Spleen (tissue), 11 donors: Measurements from ENCODE around the gene PRKACG. TPM values are rescaled to one million over a fixed set of nuclear protein-coding genes. Genes with fewer than 3 reads are reported as not detected.

Source experiments
- DNase-seq: peaks from one replicate; pipeline ENCODE4 v3.0.0-alpha.2; 2020
- H3K27ac ChIP-seq, 8 donors: fragments of 200-600 bp; sonication (generic) in 7 of 8; 1 replicate in 4 of 8; 2 replicates in 4 of 8; pipeline versions ENCODE4 v1.5.0 to v1.8.0; 2016 to 2021; ENCODE audit warnings: inconsistent platforms in 4 of 8, mild to moderate bottlenecking in 4 of 8, moderate library complexity in 1 of 8
- H3K27me3 ChIP-seq, 7 donors: fragments of 200-600 bp; sonication (generic) in 6 of 7; replicated peaks in 1 of 7; 1 replicate in 4 of 7; 2 replicates in 3 of 7; pipeline versions ENCODE4 v1.5.0 to v1.8.0; 2016 to 2021; ENCODE audit warnings: inconsistent platforms in 3 of 7, mild to moderate bottlenecking in 1 of 7
- H3K36me3 ChIP-seq, 6 donors: fragments of 200-600 bp; sonication (generic) in 5 of 6; 1 replicate in 4 of 6; 2 replicates in 2 of 6; pipeline versions ENCODE4 v1.5.0 to v1.8.0; 2016 to 2021; ENCODE audit warnings: inconsistent platforms in 2 of 6
- H3K4me1 ChIP-seq, 6 donors: fragments of 200-600 bp; sonication (generic) in 5 of 6; 1 replicate in 3 of 6; 2 replicates in 3 of 6; pipeline versions ENCODE4 v1.5.0 to v1.8.0; 2016 to 2021; ENCODE audit warnings: inconsistent platforms in 3 of 6
- H3K4me3 ChIP-seq, 8 donors: fragments of 200-600 bp; sonication (generic) in 7 of 8; 1 replicate in 4 of 8; 2 replicates in 4 of 8; pipeline versions ENCODE4 v1.5.0 to v1.8.0; 2016 to 2021; ENCODE audit warnings: inconsistent platforms in 4 of 8, mild to moderate bottlenecking in 4 of 8, moderate library complexity in 2 of 8
- H3K9me3 ChIP-seq, 8 donors: fragments of 200-600 bp; sonication (generic) in 7 of 8; 1 replicate in 4 of 8; 2 replicates in 4 of 8; pipeline versions ENCODE4 v1.5.0 to v1.8.0; 2016 to 2021; ENCODE audit warnings: inconsistent platforms in 4 of 8
- CTCF ChIP-seq, 11 experiments: fragments of 200-600 bp in 7 of 11; fragments of 450-650 bp in 4 of 11; sonication (generic) in 4 of 11; IDR thresholded peaks in 8 of 11; conservative IDR thresholded peaks in 3 of 11; 1 replicate in 7 of 11; 2 replicates in 4 of 11; pipeline versions ENCODE4 v1.4.0 to v1.8.0; 2016 to 2021; ENCODE audit warnings: antibody characterized with exemption in 11 of 11, inconsistent platforms in 4 of 11, mild to moderate bottlenecking in 1 of 11
- POLR2A ChIP-seq, 3 donors: fragments of 450-650 bp; IDR thresholded peaks; one replicate each; pipeline ENCODE4 v1.5.1; 2017; ENCODE audit warnings: antibody characterized with exemption in 3 of 3, mild to moderate bottlenecking in 1 of 3
- POLR2AphosphoS5 ChIP-seq, 3 donors: sonication (generic); formaldehyde crosslinking; IDR thresholded peaks; one replicate each; pipeline ENCODE4 v1.5.1; 2017; ENCODE audit warnings: antibody characterized with exemption in 3 of 3
- whole genome bisulfite sequencing, 5 donors: extraction: QIAGEN DNeasy Blood & Tissue Kit in 3 of 5; methylation state at CpG; one replicate each; pipeline versions ENCODE4 v1.1.5 to v1.1.7; 2013 to 2018; 5-methylcytosine and 5-hydroxymethylcytosine counted together
- intact Hi-C: fragments of 100-400 bp; cut with DNase I; formaldehyde crosslinking; loops from one replicate; pipeline ENCODE4 v1.15.0; 2023; ENCODE audit warnings: low total_unique reads
- polyA plus RNA-seq, 3 donors: library from polyadenylated mRNA; stranded (reverse); fragments of 200-250 nt; gene quantifications; one replicate each; pipeline ENCODE4 v1.2.1, GENCODE V29; 2013
- total RNA-seq, 7 donors: library from RNA; depleted of rRNA in 3 of 7; stranded (reverse); fragments of >200 nt in 3 of 7; fragmentation: NEBNext Ultra II Directional in 4 of 7; extraction: Animal tissue kit (Norgen Biotek cat#: 25700) in 4 of 7; gene quantifications; one replicate each; pipeline versions ENCODE4 v1.1.0 to v1.2.1, GENCODE V29; 2016 to 2021
- donor health status: healthy with polysubstance abuse.
- donor health status: DM: no; HTN: no; CAD: no; lungs with moderate emphysema.
- donor health status: DM: no; HTN: no; CAD: no.
- donor health status: Bipolar disorder and iron deficiency.
- donor health status: healthy.
- donor health status: DM: no; HTN: no; CAD: no.
- donor health status: DM: yes; HTN: yes; CAD: no.

Gene PRKACG
- total and polyA plus RNA-seq, 10 donors, result not detected

- intact Hi-C loops, result no loop called here
- DNase-seq, result no peak
- H3K36me3 ChIP-seq, result no peaks in the 10 kb centered on the region
- WGBS, 5 donors, result 69 to 89% (median 84%) methylated on average over 3 of the region's 3 CpGs
- H3K27ac ChIP-seq, result no peak overlapping the region
- H3K4me1 ChIP-seq, result peaks cover 0 to 3% (median 0%) of the 10 kb centered on the region in 6 donors
- no peak overlapping the region for H3K4me3 ChIP-seq
- no peaks in the 10 kb centered on the region for H3K27me3 ChIP-seq
- H3K9me3 ChIP-seq, result no peaks in the 10 kb centered on the region
- no peak for TF ChIP-seq POLR2A (IDR thresholded peaks at IDR 0.05)
- TF ChIP-seq POLR2AphosphoS5 (IDR thresholded peaks at IDR 0.05), result no peak
Observed at GRCh38 chr9:68964102-68964541, 49.8 kb downstream of the PRKACG start.

- 63 to 85% (median 83%) methylated on average over 3 of the region's 3 CpGs for WGBS, 5 donors
- Histone ChIP-seq H3K27me3 (no peaks in the 10 kb centered on the region), H3K4me1 (peaks cover 0 to 3% (median 0%) of the 10 kb centered on the region in 6 donors), H3K27ac (no peak overlapping the region), H3K36me3 (no peaks in the 10 kb centered on the region), H3K4me3 (no peak overlapping the region), H3K9me3 (no peaks in the 10 kb centered on the region)
- intact Hi-C loops, result no loop called here
- no peak for DNase-seq
- no peak for TF ChIP-seq POLR2AphosphoS5 (IDR thresholded peaks at IDR 0.05)
- no peak for TF ChIP-seq CTCF (IDR thresholded peaks at IDR 0.05 in 8 of 11, conservative IDR thresholded peaks at IDR 0.05 in 3 of 11)
- TF ChIP-seq POLR2A (IDR thresholded peaks at IDR 0.05), result no peak
Observed at GRCh38 chr9:68963416-68963815, 50.5 kb downstream of the PRKACG start.

Other genes with a start within 250 kb of the PRKACG start
- gene FXN, start 21.6 kb upstream of the PRKACG start, total RNA-seq, result 10 to 100 TPM; 11.1 to 25.3 (median 17.8) TPM
- 10 to 100 TPM; 11.3 to 17.0 (median 13.3) TPM for gene FXN, start 21.6 kb upstream of the PRKACG start, polyA plus RNA-seq
- gene TJP2, start 160.2 kb upstream of the PRKACG start, total RNA-seq, result 10 to 100 TPM; 11.3 to 20.5 (median 16.1) TPM
- gene TJP2, start 160.2 kb upstream of the PRKACG start, polyA plus RNA-seq, result 1 to 10 TPM; 2.9 to 5.6 (median 5.2) TPM